ENCODE results near the gene DDHD1. TPM values are rescaled to one million over a fixed set of nuclear protein-coding genes. Genes with fewer than 3 reads are reported as not detected.

Gene DDHD1
- polyA plus RNA-seq, 2 of the 4 experiments (the other 2 are of a cell fraction): 6.2 to 12.3 TPM

DNA sequence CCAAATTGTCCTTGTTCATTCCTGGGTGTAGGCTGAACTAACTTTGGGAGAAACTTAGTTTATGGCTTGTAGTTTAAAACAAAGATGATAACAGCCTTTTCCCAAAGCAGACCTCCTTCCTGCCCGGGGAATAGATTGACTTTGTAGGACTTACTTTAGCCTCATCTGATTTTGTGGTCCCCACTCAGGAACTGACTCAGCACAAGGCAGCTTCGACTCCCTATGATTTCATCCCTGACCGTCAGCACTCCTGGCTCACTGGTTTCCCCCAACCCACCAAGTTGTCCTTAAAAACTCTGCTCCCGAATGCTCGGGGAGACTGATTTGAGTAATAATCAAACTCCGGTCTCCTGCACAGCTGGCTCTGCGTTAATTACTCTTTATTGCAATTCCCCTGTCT is 40.1 kb upstream of the DDHD1 start:
- TF ChIP-seq BCL3 (IDR thresholded peaks at IDR 0.05): no peak
- 66% methylated on average over 7 of the region's 7 CpGs for WGBS (ENCODE audit: missing lambda C conversion rate)
- Histone ChIP-seq H3K4me3 (no peak overlapping the region), H3K9me3 (no peaks in the 10 kb centered on the region), H3K4me2 (no peak overlapping the region), H3K4me1 (no peaks in the 10 kb centered on the region), H3K27ac (no peak overlapping the region)
- ChIA-PET POLR2A (no interaction called here), CTCF (no interaction called here)
- DNase-seq (ENCODE audit: low read depth in 1 of 2, low spot score in 1 of 2): no peak
- no peak for FAIRE-seq
- no peak for ATAC-seq

DNA sequence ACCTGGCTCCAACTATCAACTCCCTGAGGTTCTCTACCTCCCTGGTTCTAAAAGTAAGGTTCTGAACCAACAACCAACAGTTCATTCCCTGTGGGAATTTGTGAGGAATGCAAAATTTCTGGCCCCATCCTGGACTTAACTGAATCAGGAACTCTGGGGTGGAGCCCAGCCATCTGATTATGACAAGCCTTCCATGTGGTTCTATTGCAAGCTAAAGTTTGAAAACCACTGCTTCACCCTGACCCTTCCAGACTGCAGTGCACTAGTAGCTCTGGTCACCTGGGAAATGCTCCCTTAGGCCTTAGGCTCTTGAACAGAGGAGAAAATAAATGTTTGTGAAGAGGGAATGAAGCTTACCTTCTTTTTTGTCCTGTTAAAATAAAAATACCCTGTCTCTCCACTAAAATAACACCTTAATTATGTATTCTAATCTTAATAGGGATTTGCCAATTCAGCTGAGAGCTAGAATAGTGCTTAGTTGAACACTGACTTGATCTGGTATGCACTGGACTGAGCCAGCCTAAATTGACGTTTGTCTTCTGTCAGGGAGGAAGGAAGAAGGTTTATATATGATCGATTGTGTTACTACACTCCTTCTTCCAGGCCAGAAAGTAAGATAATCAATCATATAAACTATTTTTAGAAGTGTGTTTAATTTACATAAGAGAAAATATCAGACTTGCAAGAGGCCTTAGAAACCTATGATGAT is 39.1 kb upstream of the DDHD1 start:
- DNase-seq (ENCODE audit: low read depth in 1 of 2, low spot score in 1 of 2) (no peak), FAIRE-seq (no peak), ATAC-seq (no peak)
- H3K4me1 ChIP-seq: no peaks in the 10 kb centered on the region
- TF ChIP-seq HOXB13 (CRISPR knock-in tag; IDR thresholded peaks at IDR 0.05; ENCODE audit: low read depth) (no peak), CTCF (IDR thresholded peaks at IDR 0.05) (no peak), RAD21 (conservative IDR thresholded peaks at IDR 0.05 in 1 of 2, IDR thresholded peaks at IDR 0.05 in 1 of 2) (no peak), MAFK (IDR thresholded peaks at IDR 0.05; ENCODE audit: partially characterized antibody) (no peak), RNF2 (IDR thresholded peaks at IDR 0.05; ENCODE audit: borderline replicate concordance, low read depth) (no peak), MYC (IDR thresholded peaks at IDR 0.05; ENCODE audit: borderline replicate concordance, low read length) (no peak), KDM1A (IDR thresholded peaks at IDR 0.05; ENCODE audit: low read depth) (no peak), POLR2AphosphoS2 (conservative IDR thresholded peaks at IDR 0.05; ENCODE audit: low read length) (no peak), FOSL2 (IDR thresholded peaks at IDR 0.05) (no peak), FOSL2 (CRISPR knock-in tag; IDR thresholded peaks at IDR 0.05) (no peak), HOXA7 (CRISPR knock-in tag; IDR thresholded peaks at IDR 0.05) (no peak)
- TF ChIP-seq, protein P1, sequence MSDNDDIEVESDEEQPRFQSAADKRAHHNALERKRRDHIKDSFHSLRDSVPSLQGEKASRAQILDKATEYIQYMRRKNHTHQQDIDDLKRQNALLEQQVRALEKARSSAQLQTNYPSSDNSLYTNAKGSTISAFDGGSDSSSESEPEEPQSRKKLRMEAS (IDR thresholded peaks at IDR 0.05): no peak
- TF ChIP-seq, protein P2, sequence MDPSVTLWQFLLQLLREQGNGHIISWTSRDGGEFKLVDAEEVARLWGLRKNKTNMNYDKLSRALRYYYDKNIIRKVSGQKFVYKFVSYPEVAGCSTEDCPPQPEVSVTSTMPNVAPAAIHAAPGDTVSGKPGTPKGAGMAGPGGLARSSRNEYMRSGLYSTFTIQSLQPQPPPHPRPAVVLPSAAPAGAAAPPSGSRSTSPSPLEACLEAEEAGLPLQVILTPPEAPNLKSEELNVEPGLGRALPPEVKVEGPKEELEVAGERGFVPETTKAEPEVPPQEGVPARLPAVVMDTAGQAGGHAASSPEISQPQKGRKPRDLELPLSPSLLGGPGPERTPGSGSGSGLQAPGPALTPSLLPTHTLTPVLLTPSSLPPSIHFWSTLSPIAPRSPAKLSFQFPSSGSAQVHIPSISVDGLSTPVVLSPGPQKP (IDR thresholded peaks at IDR 0.05; ENCODE audit: low read depth, low read length): no peak
- POLR2A ChIA-PET: no interaction called here
- H3K4me2 ChIP-seq: no peak overlapping the region
- CTCF ChIA-PET: interaction anchor here (0.9 kb wide), 1 partner anchor 103 kb away, joined by 3 read pairs; no protein-coding TSS in a partner anchor
- H3K4me3 ChIP-seq: no peak overlapping the region
- H3K9me3 ChIP-seq: no peaks in the 10 kb centered on the region
- H3K27ac ChIP-seq: no peak overlapping the region
- 24% methylated on average over 2 of the region's 2 CpGs for WGBS (ENCODE audit: missing lambda C conversion rate)

GRCh38 chr14:53190938-53191337 is 37.8 kb upstream of the DDHD1 start:
- 22% methylated on average over 2 of the region's 2 CpGs for WGBS (ENCODE audit: missing lambda C conversion rate)
- no peak overlapping the region for H3K4me3 ChIP-seq
- no peak for FAIRE-seq
- no peak for DNase-seq (ENCODE audit: low read depth in 1 of 2, low spot score in 1 of 2)
- no peaks in the 10 kb centered on the region for H3K4me1 ChIP-seq
- H3K9me3 ChIP-seq: no peaks in the 10 kb centered on the region
- CTCF ChIA-PET: no interaction called here
- no peak overlapping the region for H3K4me2 ChIP-seq
- POLR2A ChIA-PET: no interaction called here
- ATAC-seq: no peak
- H3K27ac ChIP-seq: no peak overlapping the region
- TF ChIP-seq, protein P1 (IDR thresholded peaks at IDR 0.05): no peak
- TF ChIP-seq FOSB (CRISPR knock-in tag; IDR thresholded peaks at IDR 0.05): no peak
- no peak for TF ChIP-seq HMGXB4 (CRISPR knock-in tag; IDR thresholded peaks at IDR 0.05; ENCODE audit: borderline replicate concordance)
- TF ChIP-seq CTCF (IDR thresholded peaks at IDR 0.05): no peak
- TF ChIP-seq MAZ (IDR thresholded peaks at IDR 0.05; ENCODE audit: borderline replicate concordance, low read depth, low read length): no peak
- no peak for TF ChIP-seq TFCP2L1 (CRISPR knock-in tag; IDR thresholded peaks at IDR 0.05)
- no peak for TF ChIP-seq MAFK (IDR thresholded peaks at IDR 0.05; ENCODE audit: partially characterized antibody)
- no peak for TF ChIP-seq HOXB13 (CRISPR knock-in tag; IDR thresholded peaks at IDR 0.05; ENCODE audit: low read depth)
- no peak for TF ChIP-seq ATOH8 (CRISPR knock-in tag; IDR thresholded peaks at IDR 0.05; ENCODE audit: low read depth)
- TF ChIP-seq, protein P3, sequence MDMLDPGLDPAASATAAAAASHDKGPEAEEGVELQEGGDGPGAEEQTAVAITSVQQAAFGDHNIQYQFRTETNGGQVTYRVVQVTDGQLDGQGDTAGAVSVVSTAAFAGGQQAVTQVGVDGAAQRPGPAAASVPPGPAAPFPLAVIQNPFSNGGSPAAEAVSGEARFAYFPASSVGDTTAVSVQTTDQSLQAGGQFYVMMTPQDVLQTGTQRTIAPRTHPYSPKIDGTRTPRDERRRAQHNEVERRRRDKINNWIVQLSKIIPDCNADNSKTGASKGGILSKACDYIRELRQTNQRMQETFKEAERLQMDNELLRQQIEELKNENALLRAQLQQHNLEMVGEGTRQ (IDR thresholded peaks at IDR 0.05): no peak

Measured in A549 (cell line).